DMS79 treated with DMSO at 0.1 percent for 48 hours (cell line): ENCODE measurements around the gene R3HDM4.
A peak's percentile ranks its signal among the peaks of the same experiment; 100 is the strongest.
"Not testable (repeated sequence)": the region's sequence is repeated elsewhere in the genome, so short reads cannot be mapped to it uniquely, and the experiment has no call there.

Experiments used
- DNase-seq: peaks from one replicate; lab custom pipeline; 2025; lab: John Stamatoyannopoulos, UW

Gene R3HDM4

DNA sequence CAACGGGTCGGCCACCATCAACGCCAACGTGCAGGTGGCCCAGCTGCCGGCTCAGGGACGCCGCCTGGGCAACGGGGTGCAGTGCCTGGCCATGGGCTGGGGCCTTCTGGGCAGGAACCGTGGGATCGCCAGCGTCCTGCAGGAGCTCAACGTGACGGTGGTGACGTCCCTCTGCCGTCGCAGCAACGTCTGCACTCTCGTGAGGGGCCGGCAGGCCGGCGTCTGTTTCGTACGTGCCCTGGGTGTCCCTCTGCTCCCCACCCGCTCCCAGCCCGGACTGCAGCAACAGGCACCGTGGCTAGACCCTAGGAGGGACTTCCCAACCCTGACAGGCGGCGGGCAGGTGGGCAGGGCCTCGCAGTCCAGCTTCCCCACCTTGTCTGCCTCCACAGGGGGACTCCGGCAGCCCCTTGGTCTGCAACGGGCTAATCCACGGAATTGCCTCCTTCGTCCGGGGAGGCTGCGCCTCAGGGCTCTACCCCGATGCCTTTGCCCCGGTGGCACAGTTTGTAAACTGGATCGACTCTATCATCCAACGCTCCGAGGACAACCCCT, 57.4 kb downstream of the R3HDM4 start:
- DNase-seq, result no peak

DNA sequence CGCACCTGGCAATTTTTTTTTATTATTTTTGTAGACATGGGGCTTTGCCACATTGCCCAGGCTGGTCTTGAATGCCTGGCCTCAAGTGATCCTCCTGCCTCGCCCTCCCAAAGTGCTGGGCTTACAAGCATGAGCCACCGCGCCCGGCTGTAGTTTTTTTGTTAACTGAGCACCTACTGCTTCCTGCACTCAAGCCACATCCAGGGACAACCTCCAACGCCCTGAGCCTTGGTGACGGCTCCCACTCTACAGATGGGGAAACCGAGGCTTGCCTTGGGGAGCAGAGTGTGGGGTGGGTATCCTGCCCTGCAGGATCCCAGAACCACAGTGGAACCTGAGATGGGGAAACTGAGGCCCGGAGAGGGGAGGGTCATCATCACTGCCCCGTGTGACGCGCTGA, 57.9 kb downstream of the R3HDM4 start:
- DNase-seq, result no peak

DNA sequence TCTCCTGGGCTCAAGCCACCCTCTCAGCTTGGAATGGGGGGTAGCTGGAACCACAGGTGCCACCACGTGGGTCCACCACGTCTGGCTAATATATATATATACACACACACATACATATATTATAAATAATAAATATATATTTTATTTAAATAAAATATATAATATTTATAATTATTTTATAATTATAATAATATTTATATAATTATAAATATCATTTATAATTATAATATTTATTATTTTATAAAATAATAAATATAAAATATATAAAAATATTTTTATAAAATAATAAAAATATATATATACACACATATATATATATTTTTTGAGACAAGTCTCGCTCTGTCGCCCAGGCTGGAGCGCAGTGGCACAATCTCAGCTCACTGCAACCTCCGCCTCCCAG, 58.5 kb downstream of the R3HDM4 start:
- no peak for DNase-seq

DNA sequence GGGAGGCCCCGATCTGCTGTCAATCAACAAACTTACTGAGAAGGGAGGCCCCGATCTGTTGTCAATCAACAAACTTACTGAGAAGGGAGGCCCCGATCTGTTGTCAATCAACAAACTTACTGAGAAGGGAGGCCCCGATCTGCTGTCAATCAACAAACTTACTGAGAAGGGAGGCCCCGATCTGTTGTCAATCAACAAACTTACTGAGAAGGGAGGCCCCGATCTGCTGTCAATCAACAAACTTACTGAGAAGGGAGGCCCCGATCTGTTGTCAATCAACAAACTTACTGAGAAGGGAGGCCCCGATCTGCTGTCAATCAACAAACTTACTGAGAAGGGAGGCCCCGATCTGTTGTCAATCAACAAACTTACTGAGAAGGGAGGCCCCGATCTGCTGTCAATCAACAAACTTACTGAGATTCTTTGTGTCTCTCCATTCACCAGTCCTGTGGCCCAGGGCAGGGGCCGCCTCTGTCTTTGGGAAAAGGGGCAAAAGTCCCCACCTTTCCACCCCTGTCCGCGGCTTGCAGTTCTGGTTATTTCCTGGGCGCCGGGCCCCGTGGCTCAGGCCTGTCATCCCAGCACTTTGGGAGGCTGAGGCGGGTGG, 59.3 kb downstream of the R3HDM4 start:
- not testable (repeated sequence) for DNase-seq

DNA sequence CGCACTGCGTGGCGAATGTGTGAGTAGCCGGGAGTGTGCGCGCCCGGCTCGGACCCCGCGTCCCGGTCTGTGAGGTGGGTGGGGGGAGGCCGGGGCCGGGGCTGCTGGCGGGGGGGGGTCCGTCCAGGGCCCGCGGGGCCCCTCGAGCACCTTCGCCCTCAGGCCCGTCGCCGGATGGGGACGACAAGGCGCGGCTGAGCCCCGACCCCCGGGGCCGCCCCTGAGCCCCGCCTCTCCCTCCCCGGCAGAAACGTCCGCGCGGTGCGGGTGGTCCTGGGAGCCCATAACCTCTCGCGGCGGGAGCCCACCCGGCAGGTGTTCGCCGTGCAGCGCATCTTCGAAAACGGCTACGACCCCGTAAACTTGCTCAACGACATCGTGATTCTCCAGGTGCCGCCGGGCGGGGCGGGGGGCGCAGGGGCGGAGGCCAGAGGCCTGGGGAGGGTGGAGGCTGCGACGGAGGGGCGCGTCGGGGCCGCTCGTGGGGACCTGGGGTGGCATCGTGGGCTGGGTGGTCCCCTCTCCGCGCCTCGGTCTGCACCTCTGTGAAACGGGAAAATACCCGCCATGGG, 59.9 kb downstream of the R3HDM4 start:
- no peak for DNase-seq

DNA sequence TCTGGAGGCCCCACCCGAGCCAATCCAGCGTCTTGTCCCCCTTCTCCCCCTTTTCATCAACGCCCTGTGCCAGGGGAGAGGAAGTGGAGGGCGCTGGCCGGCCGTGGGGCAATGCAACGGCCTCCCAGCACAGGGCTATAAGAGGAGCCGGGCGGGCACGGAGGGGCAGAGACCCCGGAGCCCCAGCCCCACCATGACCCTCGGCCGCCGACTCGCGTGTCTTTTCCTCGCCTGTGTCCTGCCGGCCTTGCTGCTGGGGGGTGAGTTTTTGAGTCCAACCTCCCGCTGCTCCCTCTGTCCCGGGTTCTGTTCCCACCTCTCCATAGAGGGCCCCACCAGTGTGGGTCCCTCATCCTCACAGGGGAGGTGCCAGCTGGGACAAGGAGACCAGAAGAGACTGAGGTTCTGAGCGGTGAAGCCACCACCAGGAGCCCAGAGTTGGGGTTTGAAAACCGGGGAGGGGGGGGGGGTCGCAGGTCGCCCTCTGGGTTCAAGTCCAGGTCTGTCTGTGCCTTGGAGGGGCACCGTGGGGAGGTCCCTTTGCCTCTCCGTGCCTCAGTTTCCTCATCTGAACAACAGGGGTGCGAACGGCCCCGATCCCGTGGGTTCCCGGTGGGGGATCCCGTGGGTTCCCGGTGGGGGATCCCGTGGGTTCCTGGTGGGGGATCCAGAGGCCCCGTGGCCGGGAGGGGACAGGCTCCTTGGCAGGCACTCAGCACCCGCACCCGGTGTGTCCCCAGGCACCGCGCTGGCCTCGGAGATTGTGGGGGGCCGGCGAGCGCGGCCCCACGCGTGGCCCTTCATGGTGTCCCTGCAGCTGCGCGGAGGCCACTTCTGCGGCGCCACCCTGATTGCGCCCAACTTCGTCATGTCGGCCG, 60.6 kb downstream of the R3HDM4 start, which contains the start of gene ELANE:
ELANE (plus strand) TSS at position 168 of the 878 bp plus-strand sequence; CDS start at position 194, 26 bp downstream.
- DNase-seq, result no peak

DNA sequence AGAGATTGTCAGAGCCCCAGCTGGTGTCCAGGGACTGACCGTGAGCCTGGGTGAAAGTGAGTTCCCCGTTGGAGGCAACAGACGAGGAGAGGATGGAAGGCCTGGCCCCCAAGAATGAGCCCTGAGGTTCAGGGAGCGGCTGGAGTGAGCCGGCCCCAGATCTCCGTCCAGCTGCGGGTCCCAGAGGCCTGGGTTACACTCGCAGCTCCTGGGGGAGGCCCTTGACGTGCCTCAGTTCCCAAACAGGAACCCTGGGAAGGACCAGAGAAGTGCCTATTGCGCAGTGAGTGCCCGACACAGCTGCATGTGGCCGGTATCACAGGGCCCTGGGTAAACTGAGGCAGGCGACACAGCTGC, 62.1 kb downstream of the R3HDM4 start:
- DNase-seq, result no peak

DNA sequence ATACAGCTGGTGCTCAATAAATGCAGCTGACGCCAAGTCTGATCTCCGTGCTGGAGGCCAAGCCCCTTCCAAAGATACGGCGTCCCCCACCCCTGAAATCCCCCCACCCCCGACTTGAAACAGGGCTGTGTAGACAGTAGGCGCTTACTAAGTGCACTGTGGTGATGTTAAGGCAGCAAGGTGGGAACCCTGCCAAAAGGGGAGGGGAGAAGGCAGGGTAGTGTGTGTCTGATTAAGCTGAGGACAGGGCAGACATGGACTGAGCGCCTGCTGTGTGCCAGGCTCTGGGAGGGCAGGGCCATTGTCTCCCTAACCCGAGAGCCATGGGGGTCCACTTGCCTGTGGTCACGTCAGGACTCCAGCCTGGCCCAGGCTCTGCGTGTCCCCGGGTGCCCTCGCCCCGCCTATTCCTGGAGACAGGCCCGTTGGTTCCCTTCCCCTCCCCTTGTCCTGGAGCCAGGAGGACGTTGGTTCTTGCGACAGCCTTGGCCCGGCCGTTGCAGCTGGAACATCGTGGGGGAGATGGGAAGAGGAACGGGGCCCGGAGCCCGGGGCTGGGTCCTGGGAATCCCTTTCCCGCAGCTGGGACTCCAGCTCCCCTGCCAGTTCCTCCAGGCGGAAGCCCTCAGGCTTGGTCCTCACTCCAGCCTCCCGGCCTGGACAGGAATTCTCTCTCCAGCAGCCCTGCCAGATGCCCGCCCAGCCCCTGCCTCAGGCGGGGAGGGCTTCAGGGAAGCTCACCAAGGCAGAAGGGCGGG, 62.6 kb downstream of the R3HDM4 start:
- DNase-seq, result peak; percentile 14

DNA sequence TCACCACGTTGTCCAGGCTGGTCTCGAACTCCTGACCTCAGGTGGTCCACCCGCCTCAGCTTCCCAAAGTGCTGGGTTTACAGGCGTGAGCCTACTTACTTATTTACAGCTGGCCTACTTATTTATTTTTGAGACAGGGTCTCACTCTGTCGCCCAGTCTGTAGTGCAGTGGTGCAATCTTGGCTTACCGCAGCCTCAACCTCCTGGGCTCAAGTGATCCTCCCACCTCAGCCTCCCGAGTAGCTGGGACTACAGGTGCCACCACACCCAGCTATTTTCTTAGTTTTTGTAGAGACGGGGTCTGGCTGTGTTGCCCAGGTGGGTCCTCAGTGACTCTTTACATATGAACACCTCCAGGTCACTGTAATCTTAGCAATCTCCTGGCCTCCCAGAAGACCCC, 63.8 kb downstream of the R3HDM4 start:
- DNase-seq, result not testable (repeated sequence)

DNA sequence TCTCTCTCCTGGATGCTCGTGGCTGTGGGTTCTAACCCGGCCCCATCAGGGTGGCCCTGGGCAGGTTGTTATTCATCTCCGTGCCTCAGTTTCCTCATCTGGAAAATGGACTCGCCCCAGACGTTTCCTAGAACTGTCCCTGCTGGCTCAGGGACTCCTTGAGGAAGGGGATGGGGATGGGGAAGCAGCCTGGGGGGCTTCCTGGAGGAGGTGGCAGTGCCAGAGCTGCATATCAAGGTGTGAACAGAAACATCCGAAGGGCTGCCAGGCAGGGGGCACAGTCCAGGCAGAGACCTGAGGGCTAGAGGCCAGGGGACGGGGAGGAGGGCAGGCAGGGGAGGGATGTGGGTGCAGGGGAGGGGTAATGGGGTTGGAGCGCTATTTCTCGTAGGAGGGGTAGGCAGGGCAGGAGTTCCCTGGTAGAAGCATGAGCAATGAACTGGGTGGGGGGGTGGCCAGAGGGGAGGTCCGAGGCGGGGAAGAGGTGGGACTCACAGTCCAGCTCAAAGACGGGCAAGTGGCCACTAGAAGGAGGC, 64.6 kb downstream of the R3HDM4 start:
- DNase-seq, result no peak
